A673 (cell line): ENCODE data around the gene YBX2.

ENCODE experiments used
- EZH2 ChIP-seq: fragments of 200-600 bp; sonication (generic); IDR thresholded peaks from 2 replicates; pipeline ENCODE4 v1.6.1; 2017; ENCODE audit warnings: borderline replicate concordance, low read depth, mild to moderate bottlenecking, mixed read lengths, antibody characterized with exemption, low read length; ENCODE audit not compliant: poor library complexity, severe bottlenecking
- TF ChIP-seq, protein P1 (sequence below): fragments of 300-800, 200-600 bp; sonication (generic); conservative IDR thresholded peaks from 2 replicates; pipeline ENCODE4 v1.5.1; 2017; ENCODE audit warnings: low read depth, mild to moderate bottlenecking, antibody characterized with exemption, low read length, moderate library complexity, mixed read lengths

DNA sequence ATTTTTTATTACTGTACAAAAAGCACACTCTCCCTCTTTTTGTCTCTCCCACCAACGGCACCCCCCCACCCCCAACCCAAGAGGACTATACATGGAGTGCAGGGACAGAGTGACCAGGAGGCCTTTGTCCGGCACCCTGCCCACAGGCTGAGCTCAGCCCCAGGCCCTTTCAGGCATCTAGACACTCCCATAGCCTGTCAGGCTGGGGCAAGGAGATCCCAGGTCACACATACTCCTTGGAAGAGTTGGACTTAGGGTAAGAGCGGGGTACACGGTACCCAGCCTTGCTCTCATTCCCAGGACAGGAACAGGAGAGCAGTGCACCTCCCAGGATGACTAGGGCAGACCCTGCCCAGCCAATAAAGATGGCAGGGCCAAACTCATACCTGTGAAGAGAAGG is 34.3 kb downstream of the YBX2 start:
- TF ChIP-seq, protein P1, sequence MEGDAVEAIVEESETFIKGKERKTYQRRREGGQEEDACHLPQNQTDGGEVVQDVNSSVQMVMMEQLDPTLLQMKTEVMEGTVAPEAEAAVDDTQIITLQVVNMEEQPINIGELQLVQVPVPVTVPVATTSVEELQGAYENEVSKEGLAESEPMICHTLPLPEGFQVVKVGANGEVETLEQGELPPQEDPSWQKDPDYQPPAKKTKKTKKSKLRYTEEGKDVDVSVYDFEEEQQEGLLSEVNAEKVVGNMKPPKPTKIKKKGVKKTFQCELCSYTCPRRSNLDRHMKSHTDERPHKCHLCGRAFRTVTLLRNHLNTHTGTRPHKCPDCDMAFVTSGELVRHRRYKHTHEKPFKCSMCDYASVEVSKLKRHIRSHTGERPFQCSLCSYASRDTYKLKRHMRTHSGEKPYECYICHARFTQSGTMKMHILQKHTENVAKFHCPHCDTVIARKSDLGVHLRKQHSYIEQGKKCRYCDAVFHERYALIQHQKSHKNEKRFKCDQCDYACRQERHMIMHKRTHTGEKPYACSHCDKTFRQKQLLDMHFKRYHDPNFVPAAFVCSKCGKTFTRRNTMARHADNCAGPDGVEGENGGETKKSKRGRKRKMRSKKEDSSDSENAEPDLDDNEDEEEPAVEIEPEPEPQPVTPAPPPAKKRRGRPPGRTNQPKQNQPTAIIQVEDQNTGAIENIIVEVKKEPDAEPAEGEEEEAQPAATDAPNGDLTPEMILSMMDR = no peak
- TF ChIP-seq EZH2 = no peak
